ENCODE data around the gene GPR160. TPM values are rescaled to one million over a fixed set of nuclear protein-coding genes. Genes with fewer than 3 reads are reported as not detected.

Gene GPR160
- total and polyA plus RNA-seq, 9 donors = 0.35 to 6.1 (median 0.97) TPM

DNA sequence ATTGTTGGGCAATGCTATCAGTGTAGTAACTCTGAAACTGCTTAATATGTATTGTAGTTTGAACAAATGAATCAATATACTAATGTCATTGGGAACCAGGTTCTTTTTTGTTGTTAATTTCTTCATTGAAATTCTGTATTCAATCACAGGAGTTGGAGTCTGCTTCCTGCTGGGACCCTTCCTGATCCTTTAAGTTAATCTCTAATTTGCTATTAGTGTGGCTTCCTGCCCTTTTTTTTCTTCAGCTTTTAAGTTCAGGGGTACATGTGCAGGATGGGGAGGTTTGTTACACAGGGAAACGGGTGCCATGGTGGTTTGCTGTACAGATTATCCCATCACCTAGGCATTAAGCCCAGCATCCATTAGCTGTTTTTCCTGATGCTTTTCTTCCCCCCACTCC lies 21.7 kb downstream of the GPR160 start:
- intact Hi-C loops (cut with DNase I) = no loop called here
- Histone ChIP-seq H3K4me3 (no peak overlapping the region), H3K27me3 (no peaks in the 10 kb centered on the region), H3K36me3 (no peaks in the 10 kb centered on the region), H3K27ac (no peak overlapping the region), H3K9me3 (no peaks in the 10 kb centered on the region), H3K4me1 (ENCODE audit: insufficient read depth) (no peaks in the 10 kb centered on the region)
- TF ChIP-seq POLR2A (IDR thresholded peaks at IDR 0.05) (no peak), CTCF (IDR thresholded peaks at IDR 0.05) (no peak), EP300 (IDR thresholded peaks at IDR 0.05) (no peak)
- WGBS, 3 donors = 62 to 97% (median 94%) methylated on average over 1 of the region's 1 CpG
- no peak for DNase-seq

- H3K36me3 ChIP-seq = no peaks in the 10 kb centered on the region
- no peaks in the 10 kb centered on the region for H3K4me1 ChIP-seq (ENCODE audit: insufficient read depth)
- WGBS, 3 donors = 93 to 94% (median 94%) methylated on average over 20 of the region's 20 CpGs
- TF ChIP-seq POLR2A (IDR thresholded peaks at IDR 0.05) (no peak), CTCF (IDR thresholded peaks at IDR 0.05) (no peak), EP300 (IDR thresholded peaks at IDR 0.05) (no peak)
- DNase-seq = no peak
- H3K27ac ChIP-seq = no peak overlapping the region
- intact Hi-C loops (cut with DNase I) = no loop called here
- no peaks in the 10 kb centered on the region for H3K27me3 ChIP-seq
- no peaks in the 10 kb centered on the region for H3K9me3 ChIP-seq
- H3K4me3 ChIP-seq = no peak overlapping the region
These were observed 24.3 kb downstream of the GPR160 start for GRCh38 chr3:170062068-170062467.

- Histone ChIP-seq H3K9me3 (no peaks in the 10 kb centered on the region), H3K27ac (no peak overlapping the region), H3K4me1 (ENCODE audit: insufficient read depth) (no peaks in the 10 kb centered on the region), H3K27me3 (no peaks in the 10 kb centered on the region), H3K4me3 (no peak overlapping the region), H3K36me3 (no peaks in the 10 kb centered on the region)
- DNase-seq = no peak
- intact Hi-C loops (cut with DNase I) = no loop called here
- TF ChIP-seq EP300 (IDR thresholded peaks at IDR 0.05) = no peak
- TF ChIP-seq CTCF (IDR thresholded peaks at IDR 0.05) = no peak
- no peak for TF ChIP-seq POLR2A (IDR thresholded peaks at IDR 0.05)
- 95 to 96% (median 95%) methylated on average over 16 of the region's 16 CpGs for WGBS, 3 donors
These were observed 25.0 kb downstream of the GPR160 start for GRCh38 chr3:170062769-170063168.

GRCh38 chr3:170063691-170064090 lies 25.9 kb downstream of the GPR160 start:
- Histone ChIP-seq H3K27ac (no peak overlapping the region), H3K36me3 (no peaks in the 10 kb centered on the region), H3K4me1 (ENCODE audit: insufficient read depth) (no peaks in the 10 kb centered on the region), H3K4me3 (no peak overlapping the region), H3K27me3 (no peaks in the 10 kb centered on the region), H3K9me3 (no peaks in the 10 kb centered on the region)
- 92 to 94% (median 93%) methylated on average over 15 of the region's 15 CpGs for whole genome bisulfite sequencing, 3 donors
- no peak for TF ChIP-seq CTCF (IDR thresholded peaks at IDR 0.05)
- TF ChIP-seq EP300 (IDR thresholded peaks at IDR 0.05) = no peak
- TF ChIP-seq POLR2A (IDR thresholded peaks at IDR 0.05) = no peak
- no peak for DNase-seq
- intact Hi-C loops (cut with DNase I) = no loop called here

DNA sequence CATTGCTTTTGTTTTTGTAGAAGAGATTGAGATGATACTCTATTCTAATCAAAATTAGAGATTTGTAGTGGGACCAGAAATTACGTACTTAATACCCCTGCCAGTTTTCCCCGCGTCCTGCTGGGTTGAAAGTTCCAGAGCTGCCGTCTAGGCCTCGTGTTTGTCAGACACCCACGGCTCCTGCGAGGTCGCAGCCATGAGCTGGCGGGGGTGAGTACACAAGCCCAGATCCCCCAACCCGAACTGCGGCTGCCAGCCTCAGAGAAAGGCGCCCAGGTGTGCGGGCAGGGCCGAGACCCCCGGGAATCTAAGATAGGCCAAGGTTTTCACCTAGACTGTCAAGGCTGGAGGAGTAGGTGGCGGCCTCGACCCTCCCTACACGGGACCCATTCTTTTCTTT lies 26.3 kb downstream of the GPR160 start:
- Histone ChIP-seq H3K27ac (no peak overlapping the region), H3K4me1 (ENCODE audit: insufficient read depth) (no peaks in the 10 kb centered on the region), H3K27me3 (no peaks in the 10 kb centered on the region), H3K9me3 (no peaks in the 10 kb centered on the region), H3K4me3 (no peak overlapping the region), H3K36me3 (no peaks in the 10 kb centered on the region)
- 92 to 93% (median 93%) methylated on average over 18 of the region's 18 CpGs for whole genome bisulfite sequencing, 3 donors
- no peak for DNase-seq
- no peak for TF ChIP-seq POLR2A (IDR thresholded peaks at IDR 0.05)
- intact Hi-C loops (cut with DNase I) = no loop called here
